Hematopoietic multipotent progenitor cell (in vitro differentiated cells): ENCODE measurements around the gene LYST. TPM values are rescaled to one million over a fixed set of nuclear protein-coding genes. Genes with fewer than 3 reads are reported as not detected.

Experiments
- DNase-seq, 3 donors: peaks; one replicate each; pipeline ENCODE4 v3.0.0-alpha.2; 2011 to 2015; ENCODE audit warnings: low read depth in 2 of 3, low spot score in 2 of 3
- small RNA-seq: library from RNA; depleted of rRNA; stranded (forward); fragments of <200 nt; gene quantifications from one replicate; pipeline ENCODE3, GENCODE V24; 2012
- total RNA-seq: library from RNA; depleted of rRNA; stranded (reverse); fragments of >200 nt; gene quantifications from one replicate; pipeline ENCODE4 v1.2.3, GENCODE V29; 2012

LYST gene
- total RNA-seq, 1 donor = 11.0 TPM

- DNase-seq = no peak
Measured at GRCh38 chr1:235617808-235618207, 248.9 kb downstream of the LYST start.

GRCh38 chr1:235617140-235617539, 249.6 kb downstream of the LYST start:
- no peak for DNase-seq

DNA sequence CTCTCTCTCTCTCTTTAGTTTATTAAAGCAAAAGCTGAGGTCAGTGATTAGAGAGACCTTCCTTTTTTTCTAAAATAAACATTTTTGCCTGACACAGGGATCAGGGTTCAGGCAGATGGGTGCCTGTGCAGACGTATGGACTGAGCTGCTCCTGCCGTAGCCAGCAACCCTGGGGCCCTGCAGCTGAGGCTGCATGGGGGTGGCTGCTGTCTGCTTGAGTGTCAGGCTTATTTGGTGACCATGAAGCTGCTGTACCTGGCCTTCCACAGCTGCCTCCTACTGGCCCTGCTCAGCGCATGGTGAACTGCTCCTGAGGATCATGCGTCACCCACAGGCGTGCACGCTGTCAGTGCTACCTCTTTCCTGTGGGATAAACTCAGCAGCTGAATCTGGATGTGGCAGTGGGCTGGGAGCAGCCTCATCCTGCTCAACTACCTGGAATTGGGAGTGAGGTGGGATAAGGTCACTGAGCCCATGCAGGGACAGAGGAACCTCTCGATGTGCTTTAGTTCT, 252.2 kb downstream of the LYST start:
- no peak for DNase-seq

DNA sequence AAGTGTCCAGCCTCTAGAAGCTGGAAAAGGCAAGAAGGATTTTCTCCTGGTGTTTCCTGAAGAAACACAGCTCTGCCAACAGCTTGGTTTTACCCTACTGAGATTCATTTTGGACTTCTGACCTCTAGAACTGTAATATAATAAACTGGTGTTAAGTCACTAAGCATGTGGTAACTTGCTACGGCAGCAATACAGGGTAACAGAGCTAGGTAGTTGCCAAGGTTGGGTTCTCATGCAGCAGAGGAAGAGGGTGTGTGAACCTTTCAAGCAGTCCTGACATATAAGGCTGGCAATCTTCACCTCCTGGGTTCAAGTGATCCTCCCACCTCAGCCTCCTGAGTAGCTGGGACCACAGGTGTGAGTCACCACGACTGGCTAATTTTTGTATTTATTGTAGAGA, 253.1 kb downstream of the LYST start:
- DNase-seq = no peak

DNA sequence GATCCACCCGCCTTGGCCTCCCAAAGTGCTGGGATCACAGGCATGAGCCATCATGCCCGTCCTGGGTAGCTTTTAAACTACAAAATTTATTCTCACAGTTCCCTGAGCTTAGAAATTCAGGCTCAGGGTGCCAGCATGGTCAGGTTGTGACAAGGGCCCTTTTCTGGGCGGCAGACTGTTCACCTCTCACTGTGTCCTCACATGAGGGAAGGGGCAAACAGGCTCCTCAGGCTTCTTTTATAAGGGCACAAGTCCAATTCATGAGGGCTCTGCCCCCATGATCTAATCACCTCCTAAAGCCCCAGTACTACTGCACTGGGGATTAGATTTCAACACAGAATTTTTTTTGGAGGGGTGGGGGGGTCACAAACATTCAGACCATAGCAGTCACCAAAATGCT, 253.9 kb downstream of the LYST start:
- DNase-seq = no peak

Small RNA genes lying within 50 kb of the gene (small RNA-seq; reads per million reads assigned to genes)
- gene MIR1537 (3.9 reads per million, percentile 84 among the genes with 10 or more reads in this experiment), gene RNU6-968P (not detected)

Other genes starting within 250 kb of the LYST start
- 1.9 TPM for gene GNG4, start 217.1 kb downstream of the LYST start, total RNA-seq
- gene NID1, start 198.2 kb upstream of the LYST start, total RNA-seq = 0.27 TPM